Measurements from ENCODE around the gene PEAR1. TPM values are rescaled to one million over a fixed set of nuclear protein-coding genes. Genes with fewer than 3 reads are reported as not detected.

Gene PEAR1
- total RNA-seq, 4 donors from 2014 or later = 4.3 to 11.2 (median 6.0) TPM

- no peak overlapping the region for H3K4me3 ChIP-seq
- H3K9me3 ChIP-seq = no peaks in the 10 kb centered on the region
- in situ Hi-C loops (cut with MboI; ENCODE audit: low sequenced_read_pairs in 4 of 4) (loop anchor here in 2 of 4 donors (10.0 to 25.0 kb wide), 2 partner anchors 170 to 197 kb away; partner anchors contain the start of gene NES (in 1 of the 2)), intact Hi-C loops (cut with DNase I; ENCODE audit: low total_unique reads) (no loop called here)
- no peaks in the 10 kb centered on the region for H3K4me1 ChIP-seq
- ATAC-seq = no peak
- H3K36me3 ChIP-seq = no peaks in the 10 kb centered on the region
- H3K27me3 ChIP-seq = peaks cover 0 to 6% (median 0%) of the 10 kb centered on the region in 3 donors
- TF ChIP-seq, protein P1, sequence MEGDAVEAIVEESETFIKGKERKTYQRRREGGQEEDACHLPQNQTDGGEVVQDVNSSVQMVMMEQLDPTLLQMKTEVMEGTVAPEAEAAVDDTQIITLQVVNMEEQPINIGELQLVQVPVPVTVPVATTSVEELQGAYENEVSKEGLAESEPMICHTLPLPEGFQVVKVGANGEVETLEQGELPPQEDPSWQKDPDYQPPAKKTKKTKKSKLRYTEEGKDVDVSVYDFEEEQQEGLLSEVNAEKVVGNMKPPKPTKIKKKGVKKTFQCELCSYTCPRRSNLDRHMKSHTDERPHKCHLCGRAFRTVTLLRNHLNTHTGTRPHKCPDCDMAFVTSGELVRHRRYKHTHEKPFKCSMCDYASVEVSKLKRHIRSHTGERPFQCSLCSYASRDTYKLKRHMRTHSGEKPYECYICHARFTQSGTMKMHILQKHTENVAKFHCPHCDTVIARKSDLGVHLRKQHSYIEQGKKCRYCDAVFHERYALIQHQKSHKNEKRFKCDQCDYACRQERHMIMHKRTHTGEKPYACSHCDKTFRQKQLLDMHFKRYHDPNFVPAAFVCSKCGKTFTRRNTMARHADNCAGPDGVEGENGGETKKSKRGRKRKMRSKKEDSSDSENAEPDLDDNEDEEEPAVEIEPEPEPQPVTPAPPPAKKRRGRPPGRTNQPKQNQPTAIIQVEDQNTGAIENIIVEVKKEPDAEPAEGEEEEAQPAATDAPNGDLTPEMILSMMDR (IDR thresholded peaks at IDR 0.05 in 4 of 5, conservative IDR thresholded peaks at IDR 0.05 in 1 of 5) = no peak
- TF ChIP-seq POLR2A (IDR thresholded peaks at IDR 0.05) = no peak
- no peak for DNase-seq
- no peak overlapping the region for H3K27ac ChIP-seq
Measured at GRCh38 chr1:156884560-156885184, 8.8 kb upstream of the PEAR1 start.

- no peak overlapping the region for H3K27ac ChIP-seq
- no peak overlapping the region for H3K4me3 ChIP-seq
- intact Hi-C loops (cut with DNase I; ENCODE audit: low total_unique reads) (no loop called here), in situ Hi-C loops (cut with MboI; ENCODE audit: low sequenced_read_pairs in 4 of 4) (loop anchor here in 2 of 4 donors (10.0 to 25.0 kb wide), 2 partner anchors 171 to 198 kb away; partner anchors contain the start of gene NES (in 1 of the 2))
- H3K27me3 ChIP-seq = peaks cover 0 to 6% (median 0%) of the 10 kb centered on the region in 3 donors
- H3K4me1 ChIP-seq = peaks cover 0 to 2% of the 10 kb centered on the region in 2 donors
- ATAC-seq = no peak
- no peaks in the 10 kb centered on the region for H3K9me3 ChIP-seq
- no peak for DNase-seq
- no peaks in the 10 kb centered on the region for H3K36me3 ChIP-seq
- TF ChIP-seq, protein P1 (IDR thresholded peaks at IDR 0.05 in 4 of 5, conservative IDR thresholded peaks at IDR 0.05 in 1 of 5) = no peak
- TF ChIP-seq POLR2A (IDR thresholded peaks at IDR 0.05) = no peak
Measured at GRCh38 chr1:156885314-156885713, 8.2 kb upstream of the PEAR1 start.

- intact Hi-C loops (cut with DNase I; ENCODE audit: low total_unique reads) = no loop called here
- in situ Hi-C loops (cut with MboI; ENCODE audit: low sequenced_read_pairs in 4 of 4) = loop anchor here in 2 of 4 donors (10.0 to 25.0 kb wide), 2 partner anchors 171 to 199 kb away; partner anchors contain the start of gene NES (in 1 of the 2)
Measured at GRCh38 chr1:156885880-156886355, 7.6 kb upstream of the PEAR1 start.

GRCh38 chr1:156886583-156887281, 6.8 kb upstream of the PEAR1 start:
- no peak for DNase-seq
- peaks cover 0 to 6% (median 3%) of the 10 kb centered on the region in 3 donors for H3K27me3 ChIP-seq
- TF ChIP-seq, protein P1 (IDR thresholded peaks at IDR 0.05 in 4 of 5, conservative IDR thresholded peaks at IDR 0.05 in 1 of 5) = no peak
- no peak for TF ChIP-seq POLR2A (IDR thresholded peaks at IDR 0.05)

More at GRCh38 chr1:156885880-156886355, 7.6 kb upstream of the PEAR1 start:
- H3K27ac ChIP-seq = no peak overlapping the region
- DNase-seq = no peak
- ATAC-seq = no peak
- no peaks in the 10 kb centered on the region for H3K36me3 ChIP-seq
- TF ChIP-seq, protein P1 (IDR thresholded peaks at IDR 0.05 in 4 of 5, conservative IDR thresholded peaks at IDR 0.05 in 1 of 5) = no peak
- no peak for TF ChIP-seq POLR2A (IDR thresholded peaks at IDR 0.05)
- H3K27me3 ChIP-seq = peaks cover 0 to 6% (median 0%) of the 10 kb centered on the region in 3 donors
- H3K9me3 ChIP-seq = no peaks in the 10 kb centered on the region
- H3K4me3 ChIP-seq = no peak overlapping the region
- peaks cover 0 to 2% of the 10 kb centered on the region in 2 donors for H3K4me1 ChIP-seq

More at GRCh38 chr1:156886583-156887281, 6.8 kb upstream of the PEAR1 start:
- H3K36me3 ChIP-seq = no peaks in the 10 kb centered on the region
- no peak for ATAC-seq
- H3K4me3 ChIP-seq = no peak overlapping the region
- intact Hi-C loops (cut with DNase I; ENCODE audit: low total_unique reads) (no loop called here), in situ Hi-C loops (cut with MboI; ENCODE audit: low sequenced_read_pairs in 4 of 4) (loop anchor here in 2 of 4 donors (10.0 to 25.0 kb wide), 2 partner anchors 172 to 199 kb away; partner anchors contain the start of gene NES (in 1 of the 2))
- no peak overlapping the region for H3K27ac ChIP-seq
- H3K4me1 ChIP-seq = peaks cover 0 to 2% of the 10 kb centered on the region in 2 donors
- no peaks in the 10 kb centered on the region for H3K9me3 ChIP-seq
